NT2/D1 (cell line): ENCODE results near the gene SPOCK2.

Experiments
- DNase-seq: peaks from one replicate; pipeline ENCODE4 v3.0.0-alpha.2; 2011; ENCODE audit warnings: low read depth, low spot score
- H3K27me3 ChIP-seq: 2 replicates; pipeline ENCODE4 v1.6.0; 2011; ENCODE audit warnings: mild to moderate bottlenecking; ENCODE audit not compliant: insufficient read length, insufficient read depth
- H3K36me3 ChIP-seq: 2 replicates; pipeline ENCODE4 v1.6.1; 2011; ENCODE audit warnings: mild to moderate bottlenecking, low read length, mixed read lengths; ENCODE audit not compliant: insufficient read depth, insufficient read length
- H3K4me1 ChIP-seq: 2 replicates; pipeline ENCODE4 v1.5.1; 2011; ENCODE audit not compliant: insufficient read depth, insufficient read length
- H3K4me3 ChIP-seq: 2 replicates; pipeline ENCODE4 v1.5.1; 2011; ENCODE audit warnings: low read depth; ENCODE audit not compliant: insufficient read length
- H3K9ac ChIP-seq: 2 replicates; pipeline ENCODE4 v1.6.0; 2011; ENCODE audit warnings: low read depth; ENCODE audit not compliant: insufficient read length
- H3K9me3 ChIP-seq: 2 replicates; pipeline ENCODE4 v1.5.1; 2011; ENCODE audit warnings: mild to moderate bottlenecking, low read length; ENCODE audit not compliant: insufficient read depth
- SUZ12 ChIP-seq: IDR thresholded peaks from 2 replicates; pipeline ENCODE4 v1.6.1; 2011; ENCODE audit not compliant: insufficient read length, insufficient read depth; ENCODE audit errors: extremely low read depth
- YY1 ChIP-seq: IDR thresholded peaks from 2 replicates; pipeline ENCODE4 v1.6.1; 2011; ENCODE audit not compliant: insufficient read length, insufficient read depth
- ZNF274 ChIP-seq: IDR thresholded peaks from 2 replicates; pipeline ENCODE4 v1.6.1; 2011; ENCODE audit warnings: mild to moderate bottlenecking, low read depth, low read length

SPOCK2 gene

GRCh38 chr10:72061930-72062329 is 26.4 kb downstream of the SPOCK2 start:
- Histone ChIP-seq H3K9me3 (no peaks in the 10 kb centered on the region), H3K4me3 (no peak overlapping the region), H3K4me1 (peaks cover 19% of the 10 kb centered on the region), H3K27me3 (no peaks in the 10 kb centered on the region), H3K36me3 (no peaks in the 10 kb centered on the region), H3K9ac (no peak overlapping the region)
- DNase-seq = no peak
- no peak for TF ChIP-seq ZNF274
- no peak for TF ChIP-seq SUZ12
- TF ChIP-seq YY1 = no peak

- no peak for TF ChIP-seq ZNF274
- no peak for TF ChIP-seq SUZ12
- TF ChIP-seq YY1 = no peak
- Histone ChIP-seq H3K27me3 (no peaks in the 10 kb centered on the region), H3K9ac (no peak overlapping the region), H3K9me3 (no peaks in the 10 kb centered on the region), H3K4me1 (peaks cover 15% of the 10 kb centered on the region), H3K4me3 (no peak overlapping the region), H3K36me3 (no peaks in the 10 kb centered on the region)
- no peak for DNase-seq
Measured at GRCh38 chr10:72061491-72061890, 26.9 kb downstream of the SPOCK2 start.

GRCh38 chr10:72059843-72060822 is 28.2 kb downstream of the SPOCK2 start:
- no peak overlapping the region for H3K9ac ChIP-seq
- H3K4me3 ChIP-seq = no peak overlapping the region
- no peaks in the 10 kb centered on the region for H3K36me3 ChIP-seq
- DNase-seq = no peak
- H3K27me3 ChIP-seq = no peaks in the 10 kb centered on the region
- no peaks in the 10 kb centered on the region for H3K9me3 ChIP-seq
- H3K4me1 ChIP-seq = peaks cover 15% of the 10 kb centered on the region
- no peak for TF ChIP-seq ZNF274
- TF ChIP-seq SUZ12 = no peak
- no peak for TF ChIP-seq YY1

GRCh38 chr10:72058989-72059842 is 29.1 kb downstream of the SPOCK2 start:
- Histone ChIP-seq H3K4me1 (peaks cover 15% of the 10 kb centered on the region), H3K9me3 (no peaks in the 10 kb centered on the region), H3K4me3 (no peak overlapping the region), H3K36me3 (no peaks in the 10 kb centered on the region), H3K9ac (no peak overlapping the region), H3K27me3 (no peaks in the 10 kb centered on the region)
- TF ChIP-seq SUZ12 (no peak), ZNF274 (no peak), YY1 (no peak)
- DNase-seq = no peak

- DNase-seq = no peak
- H3K9me3 ChIP-seq = no peaks in the 10 kb centered on the region
Measured at GRCh38 chr10:72058347-72058898, 29.9 kb downstream of the SPOCK2 start.

GRCh38 chr10:72056932-72057751 is 31.2 kb downstream of the SPOCK2 start:
- no peak for TF ChIP-seq YY1
- TF ChIP-seq ZNF274 = no peak
- no peak for TF ChIP-seq SUZ12
- Histone ChIP-seq H3K4me3 (no peak overlapping the region), H3K27me3 (no peaks in the 10 kb centered on the region), H3K9ac (no peak overlapping the region), H3K9me3 (no peaks in the 10 kb centered on the region), H3K36me3 (no peaks in the 10 kb centered on the region), H3K4me1 (peaks cover 12% of the 10 kb centered on the region)
- DNase-seq = no peak

More at GRCh38 chr10:72058347-72058898, 29.9 kb downstream of the SPOCK2 start:
- TF ChIP-seq YY1 (no peak), ZNF274 (no peak), SUZ12 (no peak)
- H3K9ac ChIP-seq = no peak overlapping the region
- no peak overlapping the region for H3K4me3 ChIP-seq
- no peaks in the 10 kb centered on the region for H3K36me3 ChIP-seq
- H3K4me1 ChIP-seq = peaks cover 15% of the 10 kb centered on the region
- H3K27me3 ChIP-seq = no peaks in the 10 kb centered on the region
